ENCODE results near the gene MTHFS.

Gene MTHFS

GRCh38 chr15:79875213-79875612 lies 21.6 kb downstream of the MTHFS start:
- Histone ChIP-seq H3K27ac (no peak overlapping the region), H3K4me2 (ENCODE audit: low read length) (no peak overlapping the region), H3K36me3 (ENCODE audit: control insufficient read depth, insufficient read depth, low read length) (no peaks in the 10 kb centered on the region), H3K4me3 (ENCODE audit: low read depth, low read length) (no peak overlapping the region), H3K27me3 (ENCODE audit: control insufficient read depth, insufficient read depth, low read length) (no peaks in the 10 kb centered on the region), H3K79me2 (peaks cover 3% of the 10 kb centered on the region), H3K9me3 (ENCODE audit: control insufficient read depth, low read length) (peaks cover 4% of the 10 kb centered on the region), H3K9ac (no peak overlapping the region), H3K4me1 (no peaks in the 10 kb centered on the region), H2AFZ (no peak overlapping the region)
- TF ChIP-seq CTCF (IDR thresholded peaks at IDR 0.05), result no peak

- TF ChIP-seq CTCF (IDR thresholded peaks at IDR 0.05), result no peak
- peaks cover 4% of the 10 kb centered on the region for H3K9me3 ChIP-seq (ENCODE audit: control insufficient read depth, low read length)
- H3K9ac ChIP-seq, result no peak overlapping the region
- H3K79me2 ChIP-seq, result peaks cover 3% of the 10 kb centered on the region
- no peak overlapping the region for H2AFZ ChIP-seq
- H3K4me1 ChIP-seq, result no peaks in the 10 kb centered on the region
- H3K27ac ChIP-seq, result no peak overlapping the region
- H3K4me3 ChIP-seq (ENCODE audit: low read depth, low read length), result no peak overlapping the region
- H3K36me3 ChIP-seq (ENCODE audit: control insufficient read depth, insufficient read depth, low read length), result no peaks in the 10 kb centered on the region
- no peak overlapping the region for H3K4me2 ChIP-seq (ENCODE audit: low read length)
- no peaks in the 10 kb centered on the region for H3K27me3 ChIP-seq (ENCODE audit: control insufficient read depth, insufficient read depth, low read length)
Observed at GRCh38 chr15:79874242-79874641, 22.6 kb downstream of the MTHFS start.

- Histone ChIP-seq H3K27ac (no peak overlapping the region), H3K4me1 (no peaks in the 10 kb centered on the region), H3K9me3 (ENCODE audit: control insufficient read depth, low read length) (peaks cover 4% of the 10 kb centered on the region), H3K36me3 (ENCODE audit: control insufficient read depth, insufficient read depth, low read length) (no peaks in the 10 kb centered on the region), H3K4me2 (ENCODE audit: low read length) (no peak overlapping the region), H3K4me3 (ENCODE audit: low read depth, low read length) (no peak overlapping the region), H3K9ac (no peak overlapping the region), H2AFZ (no peak overlapping the region), H3K79me2 (no peaks in the 10 kb centered on the region), H3K27me3 (ENCODE audit: control insufficient read depth, insufficient read depth, low read length) (no peaks in the 10 kb centered on the region)
- no peak for TF ChIP-seq CTCF (IDR thresholded peaks at IDR 0.05)
Observed at GRCh38 chr15:79872358-79873017, 24.3 kb downstream of the MTHFS start.

- Histone ChIP-seq H3K79me2 (no peaks in the 10 kb centered on the region), H3K27me3 (ENCODE audit: control insufficient read depth, insufficient read depth, low read length) (no peaks in the 10 kb centered on the region), H3K4me2 (ENCODE audit: low read length) (no peak overlapping the region), H3K27ac (no peak overlapping the region), H3K4me3 (ENCODE audit: low read depth, low read length) (no peak overlapping the region), H3K9ac (no peak overlapping the region), H2AFZ (no peak overlapping the region), H3K4me1 (no peaks in the 10 kb centered on the region), H3K9me3 (ENCODE audit: control insufficient read depth, low read length) (no peaks in the 10 kb centered on the region), H3K36me3 (ENCODE audit: control insufficient read depth, insufficient read depth, low read length) (no peaks in the 10 kb centered on the region)
- no peak for TF ChIP-seq CTCF (IDR thresholded peaks at IDR 0.05)
Observed at GRCh38 chr15:79868554-79868953, 28.3 kb downstream of the MTHFS start.

- H3K79me2 ChIP-seq, result no peaks in the 10 kb centered on the region
Observed at GRCh38 chr15:79863886-79864285, 32.9 kb downstream of the MTHFS start.

More at GRCh38 chr15:79863886-79864285, 32.9 kb downstream of the MTHFS start:
- TF ChIP-seq CTCF (IDR thresholded peaks at IDR 0.05), result no peak
- Histone ChIP-seq H3K9me3 (ENCODE audit: control insufficient read depth, low read length) (no peaks in the 10 kb centered on the region), H3K27me3 (ENCODE audit: control insufficient read depth, insufficient read depth, low read length) (no peaks in the 10 kb centered on the region), H3K4me1 (no peaks in the 10 kb centered on the region), H3K4me2 (ENCODE audit: low read length) (no peak overlapping the region), H3K9ac (no peak overlapping the region), H3K36me3 (ENCODE audit: control insufficient read depth, insufficient read depth, low read length) (no peaks in the 10 kb centered on the region), H3K27ac (no peak overlapping the region), H2AFZ (no peak overlapping the region), H3K4me3 (ENCODE audit: low read depth, low read length) (no peak overlapping the region)
